IPS-NIHi7 (cell line): ENCODE measurements around the gene FAM53A.

Source experiments
- DNase-seq: peaks from one replicate; pipeline ENCODE4 v3.0.0; 2012; ENCODE audit warnings: mixed read lengths; ENCODE audit errors: extremely low spot score

Gene FAM53A, protein sequence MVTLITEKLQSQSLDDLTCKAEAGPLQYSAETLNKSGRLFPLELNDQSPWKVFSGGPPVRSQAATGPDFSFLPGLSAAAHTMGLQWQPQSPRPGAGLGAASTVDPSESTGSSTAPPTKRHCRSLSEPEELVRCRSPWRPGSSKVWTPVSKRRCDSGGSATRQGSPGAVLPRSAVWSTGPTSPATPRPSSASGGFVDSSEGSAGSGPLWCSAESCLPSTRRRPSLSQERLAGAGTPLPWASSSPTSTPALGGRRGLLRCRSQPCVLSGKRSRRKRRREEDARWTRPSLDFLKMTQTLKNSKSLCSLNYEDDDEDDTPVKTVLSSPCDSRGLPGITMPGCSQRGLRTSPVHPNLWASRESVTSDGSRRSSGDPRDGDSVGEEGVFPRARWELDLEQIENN

DNA sequence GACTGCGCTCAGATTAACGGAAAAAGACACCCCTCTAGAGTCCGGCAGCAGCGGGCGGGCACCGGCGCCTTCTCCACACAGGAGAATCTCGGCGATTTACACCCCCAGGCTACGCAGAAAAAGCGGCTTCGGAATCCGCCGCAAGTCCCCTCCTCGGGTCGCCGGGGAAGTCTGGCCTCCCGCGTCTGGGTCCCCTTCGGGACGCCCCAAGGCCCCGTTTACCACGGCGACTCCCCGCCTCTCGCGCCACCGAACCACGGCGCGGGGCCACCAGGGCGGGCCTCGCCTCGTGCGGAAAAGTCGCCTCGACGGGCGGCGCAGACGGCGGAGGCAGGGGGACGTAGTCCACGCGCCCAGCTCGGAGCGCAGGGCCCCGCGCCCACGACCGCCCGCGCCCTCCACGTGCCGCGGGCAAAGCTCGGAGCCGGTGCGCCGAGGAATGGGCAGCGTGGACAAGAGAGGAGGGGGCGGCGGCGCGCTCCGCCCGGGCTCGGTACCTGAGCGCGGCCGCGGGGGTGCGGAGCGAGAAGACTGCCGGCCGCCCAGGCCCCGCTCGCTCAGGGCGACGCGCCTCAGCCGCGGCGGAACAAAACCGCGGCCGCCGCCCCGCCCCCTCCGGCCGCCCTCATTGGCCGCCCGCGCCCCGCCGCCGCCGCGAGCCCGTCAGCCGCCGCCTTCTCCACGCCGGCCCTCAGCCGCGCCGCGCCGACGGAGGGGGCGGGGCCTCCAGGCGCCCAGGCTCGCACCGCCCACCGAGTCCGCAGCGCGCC lies at the start of gene FAM53A:
TSS of gene FAM53A (minus strand) at position 578 of the 770 bp plus-strand sequence. CDS start 15,572 bp downstream, outside the sequence.
- DNase-seq: peak; percentile 97

DNA sequence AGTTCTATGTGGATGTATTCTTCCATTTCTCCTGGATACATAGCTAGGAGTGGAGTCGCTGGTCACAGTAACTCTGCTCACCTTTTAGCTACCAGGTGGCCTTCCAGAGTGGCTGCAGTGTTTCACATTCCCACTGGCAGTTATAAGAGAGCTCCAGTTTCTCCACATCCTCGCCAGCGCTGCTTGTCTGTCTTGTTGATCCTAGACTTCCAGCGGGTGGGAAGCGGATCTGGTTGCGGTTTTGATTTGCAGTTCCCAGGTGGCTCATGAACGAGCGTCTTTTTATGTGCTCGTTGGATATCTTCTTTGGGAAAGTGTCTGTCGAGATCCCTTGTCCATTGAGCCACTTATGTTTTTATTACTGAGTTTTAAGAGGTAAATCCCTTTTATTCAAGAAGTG lies 48.8 kb upstream of the FAM53A start:
- DNase-seq: no peak

DNA sequence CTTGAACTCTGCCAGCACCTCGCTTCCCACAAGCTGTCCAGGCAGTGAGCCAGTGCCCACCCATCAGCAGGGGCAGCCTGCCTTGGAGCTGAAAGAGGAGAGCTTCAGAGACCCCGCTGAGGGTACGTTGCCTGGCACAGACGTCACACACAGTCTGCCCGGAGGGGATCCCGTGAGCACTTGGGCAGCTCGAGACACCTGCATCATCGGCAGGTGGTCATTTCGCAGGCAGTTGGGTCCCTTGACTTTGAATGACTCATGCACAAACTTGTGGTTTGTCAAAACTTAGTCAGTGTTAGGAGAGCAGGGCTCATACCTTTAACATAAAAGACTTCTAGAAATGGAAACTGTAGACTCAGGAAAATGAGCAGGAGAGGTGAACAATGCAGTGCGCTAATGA lies 47.1 kb upstream of the FAM53A start:
- no peak for DNase-seq

DNA sequence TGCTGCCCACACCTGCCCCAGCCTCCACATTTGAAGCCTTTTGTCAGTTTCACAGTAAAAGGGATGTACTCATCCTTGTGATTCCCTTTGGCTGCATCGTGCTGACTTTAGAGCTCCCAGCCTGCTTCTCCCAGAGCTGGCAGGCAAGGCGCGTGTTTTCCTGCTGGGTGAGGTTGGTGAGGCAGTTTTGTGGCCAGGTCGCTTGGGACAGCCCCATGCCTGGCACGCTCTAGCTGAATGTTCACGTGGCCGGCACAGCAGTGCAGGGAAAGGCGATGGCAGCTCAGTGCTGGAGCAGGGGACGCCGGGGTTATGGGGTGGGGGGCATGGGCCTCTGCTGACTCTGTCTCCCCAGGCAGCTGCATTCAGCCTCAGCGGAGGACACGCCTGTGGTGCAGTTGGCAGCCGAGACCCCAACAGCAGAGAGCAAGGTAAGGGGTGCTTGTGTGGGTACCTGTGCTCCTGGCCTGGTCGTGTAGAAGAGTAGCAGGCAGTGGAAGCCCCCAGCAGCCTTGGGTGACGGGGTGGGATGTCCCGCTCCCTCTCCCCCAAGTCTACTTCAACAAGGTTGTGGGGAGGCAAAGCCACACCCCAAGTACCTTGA lies 46.5 kb upstream of the FAM53A start:
- DNase-seq: no peak

DNA sequence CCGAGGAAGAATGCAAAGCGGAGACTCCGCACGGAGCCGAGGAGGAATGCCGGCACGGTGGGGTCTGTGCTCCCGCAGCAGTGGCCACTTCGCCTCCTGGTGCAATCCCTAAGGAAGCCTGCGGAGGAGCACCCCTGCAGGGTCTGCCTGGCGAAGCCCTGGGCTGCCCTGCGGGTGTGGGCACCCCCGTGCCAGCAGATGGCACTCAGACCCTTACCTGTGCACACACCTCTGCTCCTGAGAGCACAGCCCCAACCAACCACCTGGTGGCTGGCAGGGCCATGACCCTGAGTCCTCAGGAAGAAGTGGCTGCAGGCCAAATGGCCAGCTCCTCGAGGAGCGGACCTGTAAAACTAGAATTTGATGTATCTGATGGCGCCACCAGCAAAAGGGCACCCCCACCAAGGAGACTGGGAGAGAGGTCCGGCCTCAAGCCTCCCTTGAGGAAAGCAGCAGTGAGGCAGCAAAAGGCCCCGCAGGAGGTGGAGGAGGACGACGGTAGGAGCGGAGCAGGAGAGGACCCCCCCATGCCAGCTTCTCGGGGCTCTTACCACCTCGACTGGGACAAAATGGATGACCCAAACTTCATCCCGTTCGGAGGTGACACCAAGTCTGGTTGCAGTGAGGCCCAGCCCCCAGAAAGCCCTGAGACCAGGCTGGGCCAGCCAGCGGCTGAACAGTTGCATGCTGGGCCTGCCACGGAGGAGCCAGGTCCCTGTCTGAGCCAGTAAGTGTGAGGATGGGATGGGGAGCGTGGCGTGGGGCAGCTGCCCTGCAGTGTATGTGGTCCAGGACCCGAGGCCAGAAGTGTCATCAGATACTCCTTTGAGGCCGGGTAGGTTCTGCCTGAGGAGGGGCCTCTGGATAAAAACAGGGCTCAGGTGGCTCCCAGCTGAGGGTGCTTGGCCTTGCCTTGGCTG lies 44.2 kb upstream of the FAM53A start:
- DNase-seq: no peak

DNA sequence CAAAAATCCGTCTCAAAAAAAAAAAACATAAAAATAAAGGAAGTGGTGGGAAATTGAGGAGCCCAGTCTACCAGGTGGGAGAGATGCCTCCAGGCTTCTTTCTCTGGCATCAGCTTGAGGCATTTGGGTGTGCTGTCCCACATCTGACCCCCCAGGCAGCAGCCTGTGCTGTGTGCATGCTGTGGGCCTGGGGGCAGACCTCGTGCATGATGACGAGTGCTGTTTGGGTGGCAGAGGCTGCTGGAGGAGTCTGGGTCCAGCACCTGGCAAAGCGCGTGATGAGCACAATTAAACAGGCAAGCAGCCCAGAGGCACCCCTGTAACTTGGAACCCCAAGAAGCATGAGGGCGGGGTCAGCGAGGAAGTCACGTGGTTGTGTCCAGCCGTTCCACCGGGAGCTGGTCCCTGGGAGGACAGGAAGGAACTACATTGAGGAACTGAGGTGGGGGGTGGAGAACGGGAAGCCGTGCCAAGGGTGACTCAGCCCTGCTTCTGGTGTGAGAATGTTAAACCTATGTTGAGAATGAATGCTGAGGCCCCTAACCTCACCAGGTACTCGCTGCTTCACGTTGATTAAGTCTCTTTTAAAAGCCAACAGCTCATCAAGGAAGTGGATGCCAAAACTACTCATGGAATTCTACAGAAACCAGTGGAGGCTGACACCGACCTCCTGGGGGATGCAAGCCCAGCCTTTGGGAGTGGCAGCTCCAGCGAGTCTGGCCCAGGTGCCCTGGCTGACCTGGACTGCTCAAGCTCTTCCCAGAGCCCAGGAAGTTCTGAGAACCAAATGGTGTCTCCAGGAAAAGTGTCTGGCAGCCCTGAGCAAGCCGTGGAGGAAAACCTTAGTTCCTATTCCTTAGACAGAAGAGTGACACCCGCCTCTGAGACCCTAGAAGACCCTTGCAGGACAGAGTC lies 43.3 kb upstream of the FAM53A start:
- no peak for DNase-seq

DNA sequence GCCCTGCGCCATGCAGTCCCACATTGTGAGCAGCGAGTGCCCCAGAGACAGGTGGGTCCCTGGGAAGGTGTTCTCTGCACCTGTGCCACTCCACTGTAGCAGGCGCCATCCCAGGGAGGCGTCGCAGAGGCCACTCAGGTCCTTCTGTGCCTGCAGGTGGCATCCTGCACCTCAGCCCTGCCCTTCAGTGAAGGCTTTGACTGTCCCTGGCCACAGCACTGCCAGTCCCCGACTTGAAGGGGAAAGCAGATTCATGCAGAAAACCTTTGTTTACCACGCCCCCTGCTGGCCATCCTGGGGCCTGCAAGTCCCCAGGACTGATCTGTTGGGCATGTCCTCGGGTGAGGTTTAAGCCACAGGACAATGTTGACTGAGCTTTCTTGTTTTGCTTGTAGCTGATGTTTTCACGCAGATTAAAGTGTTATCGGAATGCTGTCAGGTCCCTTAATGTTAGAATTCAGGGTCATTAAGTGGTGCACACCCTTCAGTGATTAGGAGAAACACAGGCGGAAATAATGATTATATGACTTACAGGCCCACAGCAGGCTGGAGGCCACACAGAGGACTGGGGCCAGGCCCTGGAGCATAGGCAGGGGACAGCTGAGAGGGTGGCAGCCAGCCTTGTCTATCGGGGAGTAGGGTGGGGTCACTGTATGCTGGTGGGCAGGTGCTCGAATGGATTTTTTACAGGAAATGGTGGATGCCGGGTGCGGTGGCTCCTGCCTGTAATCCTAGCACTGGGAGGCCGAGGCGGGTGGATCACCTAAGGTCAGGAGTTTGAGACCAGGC lies 42.2 kb upstream of the FAM53A start:
- DNase-seq: peak; percentile 84

DNA sequence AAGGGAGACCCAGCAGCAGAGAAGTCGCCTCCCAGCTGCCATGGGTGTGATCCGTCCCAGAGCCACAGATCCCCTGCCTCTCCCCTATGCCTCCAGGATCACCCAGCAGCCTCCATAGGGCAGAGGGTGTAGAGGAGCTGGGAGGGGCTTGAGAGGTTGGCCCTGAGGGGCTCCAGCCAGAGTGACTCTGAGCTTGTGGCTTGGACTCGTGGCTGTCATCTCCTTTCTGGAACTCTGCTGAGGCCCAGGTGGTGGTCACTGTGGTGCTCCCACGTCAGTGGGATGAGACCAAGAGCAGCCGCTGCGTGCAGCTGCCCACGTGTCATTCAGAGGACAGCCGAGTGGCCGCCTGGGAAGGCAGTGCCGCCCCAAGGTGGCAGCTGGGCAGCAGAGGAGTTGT lies 41.4 kb upstream of the FAM53A start:
- no peak for DNase-seq

DNA sequence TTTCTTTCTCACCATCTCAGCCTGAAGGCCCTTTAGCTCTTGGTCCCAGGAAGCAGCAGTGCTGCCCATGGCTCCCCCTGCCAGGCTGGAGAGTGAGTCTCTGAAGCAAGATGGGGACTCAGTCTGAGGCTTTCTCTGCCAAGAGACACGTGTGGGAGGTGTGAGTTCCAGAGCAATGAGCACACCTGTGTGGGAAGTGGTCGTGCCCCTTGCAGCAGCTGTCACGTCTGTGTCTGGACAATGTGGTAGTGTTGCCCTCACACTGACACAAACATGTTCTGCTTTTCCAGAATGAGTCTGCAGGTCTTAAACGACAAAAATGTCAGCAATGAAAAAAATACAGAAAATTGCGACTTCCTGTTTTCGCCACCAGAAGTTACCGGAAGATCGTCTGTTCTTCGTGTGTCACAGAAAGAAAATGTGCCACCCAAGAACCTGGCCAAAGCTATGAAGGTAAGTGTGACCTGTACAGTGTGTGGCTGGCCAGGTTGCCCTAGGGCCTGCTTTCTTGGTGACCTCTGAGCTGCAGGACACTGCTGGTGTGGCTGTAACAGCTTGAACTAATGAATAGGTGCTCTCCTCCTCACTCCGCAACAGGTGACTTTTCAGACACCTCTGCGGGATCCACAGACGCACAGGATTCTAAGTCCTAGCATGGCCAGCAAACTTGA lies 39.2 kb upstream of the FAM53A start:
- no peak for DNase-seq

DNA sequence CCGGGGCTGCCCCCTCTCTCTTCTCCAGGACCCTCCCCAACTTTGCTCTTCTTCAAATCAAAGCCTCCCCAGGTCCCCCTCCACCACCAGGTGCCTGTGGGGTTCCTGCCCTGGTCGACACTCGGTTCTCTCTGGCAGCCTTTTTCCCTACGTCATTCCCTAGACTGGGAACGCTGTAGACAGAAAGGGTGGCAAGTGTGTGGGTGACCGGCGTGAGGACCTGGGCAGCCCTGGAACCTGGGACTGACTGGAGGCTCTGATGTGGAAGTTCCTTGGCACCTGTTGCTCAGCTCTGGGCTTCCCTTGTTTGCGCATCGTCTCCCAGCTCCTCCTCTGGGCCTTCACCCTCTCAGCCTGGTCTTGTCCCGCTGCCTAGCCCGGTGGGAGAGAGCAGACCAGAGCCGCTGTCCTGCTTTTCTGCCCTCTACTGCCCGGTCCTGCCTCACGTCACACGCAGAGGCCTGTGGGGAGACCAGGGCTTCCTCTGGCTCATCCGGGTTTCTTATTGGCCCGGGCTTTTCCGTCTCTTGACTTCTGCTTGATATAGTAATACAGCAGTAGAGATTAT lies 38.5 kb upstream of the FAM53A start:
- no peak for DNase-seq

DNA sequence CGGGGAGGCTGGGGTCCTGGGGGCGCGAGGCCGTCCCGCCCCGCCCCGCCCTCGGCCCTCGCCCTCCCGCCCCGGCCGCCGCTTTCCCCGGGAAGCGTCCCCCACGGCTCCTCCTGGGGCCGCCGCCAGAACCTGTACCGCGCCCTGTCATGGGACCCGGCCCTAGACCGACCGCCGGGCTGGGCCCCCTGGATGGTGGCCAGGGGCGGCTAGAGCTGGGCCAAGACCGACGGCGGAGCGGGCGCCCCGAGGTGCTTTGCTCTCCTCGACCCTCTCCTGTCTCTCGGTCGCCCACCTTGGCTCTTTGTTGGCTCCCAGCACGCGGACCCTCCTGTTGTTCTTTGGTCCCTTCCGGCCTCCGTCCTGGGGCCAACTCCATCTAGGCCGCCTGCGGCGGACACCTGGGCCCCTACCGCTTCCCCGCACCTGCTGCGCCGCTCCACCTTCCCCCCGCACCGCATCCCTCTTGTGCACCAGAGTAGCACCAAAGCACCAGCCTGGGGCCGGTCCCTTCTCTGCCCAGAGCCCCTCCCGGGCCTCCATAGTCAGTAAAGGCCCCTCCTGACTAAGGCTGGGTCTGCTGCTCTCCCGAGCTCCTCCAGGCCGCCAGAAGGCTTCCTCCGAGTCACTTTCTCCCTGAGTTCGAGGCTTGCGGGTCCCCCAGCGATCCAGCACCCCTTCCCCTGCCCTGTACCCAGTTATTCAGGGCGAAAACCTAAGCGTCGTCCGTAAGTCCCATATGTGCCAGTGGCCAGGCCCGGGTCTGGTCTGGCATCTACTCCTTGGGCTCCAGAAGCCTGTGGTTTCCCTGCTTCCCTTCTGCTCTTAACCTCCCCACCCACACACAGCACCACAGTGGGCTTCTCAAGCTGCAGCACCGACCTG lies 37.8 kb upstream of the FAM53A start:
- no peak for DNase-seq

DNA sequence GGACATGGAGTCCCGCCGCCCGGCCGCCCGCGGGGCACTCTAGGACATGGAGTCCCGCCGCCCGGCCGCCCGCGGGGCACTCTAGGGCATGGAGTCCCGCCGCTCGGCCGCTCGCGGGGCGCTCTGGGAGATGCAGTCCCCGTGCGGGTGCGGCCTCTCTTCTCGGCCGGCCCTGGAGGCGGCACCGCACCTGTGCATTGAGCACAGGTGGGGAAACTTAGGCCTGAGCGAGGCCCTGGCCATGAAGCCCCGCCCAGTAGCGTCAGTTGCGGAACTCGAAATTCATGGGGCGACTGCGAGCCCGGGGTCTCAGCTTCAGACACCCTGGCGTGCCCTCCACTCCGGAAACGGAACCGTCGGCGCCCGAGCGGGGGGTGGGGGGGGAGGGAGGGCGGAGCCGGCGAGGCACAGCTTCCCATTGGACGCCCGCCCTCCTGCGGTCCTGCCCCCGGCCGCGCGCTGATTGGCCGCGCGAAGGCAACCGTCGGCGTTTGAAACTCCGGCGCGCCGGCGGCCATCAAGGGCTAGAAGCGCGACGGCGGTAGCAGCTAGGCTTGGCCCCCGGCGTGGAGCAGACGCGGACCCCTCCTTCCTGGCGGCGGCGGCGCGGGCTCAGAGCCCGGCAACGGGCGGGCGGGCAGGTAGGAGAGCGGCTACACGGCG lies 37.0 kb upstream of the FAM53A start, which contains the start of the genes TACC3 and TMEM129:
TSS of gene TACC3 (plus strand) at position 519 of the 663 bp plus-strand sequence. CDS start 1,901 bp downstream, outside the sequence.
TSS of gene TMEM129 (minus strand) at position 321 of the 663 bp plus-strand sequence. CDS start 486 bp downstream, outside the sequence.
- peak; percentile 98 for DNase-seq

DNA sequence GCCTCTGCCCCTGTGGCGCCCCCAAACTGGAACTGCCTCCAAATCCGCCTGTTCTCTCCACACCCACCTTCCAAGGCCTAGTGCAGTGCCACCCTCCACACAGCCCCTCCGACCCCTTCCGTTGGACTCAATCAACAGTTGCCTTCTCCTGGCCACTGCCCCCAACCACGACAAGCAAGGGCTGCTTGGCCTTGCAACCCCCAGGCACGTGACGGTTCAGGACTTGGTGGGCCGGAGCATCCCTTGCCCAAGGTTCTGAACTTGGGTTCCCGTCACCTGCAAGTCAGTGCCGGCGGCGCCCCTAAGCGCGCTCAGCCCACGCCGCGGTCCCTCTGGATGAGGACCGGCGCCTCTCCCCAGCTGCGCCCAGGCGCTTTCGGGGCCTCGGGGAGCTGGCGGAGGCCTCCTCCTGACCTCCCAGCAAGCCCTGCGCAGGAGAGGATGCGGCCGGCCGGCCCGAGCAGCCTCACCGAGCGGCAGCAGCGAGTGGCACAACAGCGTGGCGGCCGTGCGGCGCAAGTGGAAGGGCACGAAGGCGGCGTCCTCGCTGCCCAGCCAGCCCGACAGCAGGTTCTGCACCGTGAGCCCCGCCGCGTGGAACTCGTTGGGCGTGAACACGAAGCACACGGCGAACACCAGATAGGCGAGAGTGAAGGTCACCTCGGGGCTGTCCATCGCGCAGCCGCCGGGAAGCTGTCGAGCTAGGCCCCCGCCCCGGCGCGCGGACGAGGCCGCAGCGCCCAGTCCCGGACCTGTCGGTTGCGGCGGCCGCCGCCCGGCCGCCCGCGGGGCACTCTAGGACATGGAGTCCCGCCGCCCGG lies 36.3 kb upstream of the FAM53A start:
- DNase-seq: peak; percentile 36

DNA sequence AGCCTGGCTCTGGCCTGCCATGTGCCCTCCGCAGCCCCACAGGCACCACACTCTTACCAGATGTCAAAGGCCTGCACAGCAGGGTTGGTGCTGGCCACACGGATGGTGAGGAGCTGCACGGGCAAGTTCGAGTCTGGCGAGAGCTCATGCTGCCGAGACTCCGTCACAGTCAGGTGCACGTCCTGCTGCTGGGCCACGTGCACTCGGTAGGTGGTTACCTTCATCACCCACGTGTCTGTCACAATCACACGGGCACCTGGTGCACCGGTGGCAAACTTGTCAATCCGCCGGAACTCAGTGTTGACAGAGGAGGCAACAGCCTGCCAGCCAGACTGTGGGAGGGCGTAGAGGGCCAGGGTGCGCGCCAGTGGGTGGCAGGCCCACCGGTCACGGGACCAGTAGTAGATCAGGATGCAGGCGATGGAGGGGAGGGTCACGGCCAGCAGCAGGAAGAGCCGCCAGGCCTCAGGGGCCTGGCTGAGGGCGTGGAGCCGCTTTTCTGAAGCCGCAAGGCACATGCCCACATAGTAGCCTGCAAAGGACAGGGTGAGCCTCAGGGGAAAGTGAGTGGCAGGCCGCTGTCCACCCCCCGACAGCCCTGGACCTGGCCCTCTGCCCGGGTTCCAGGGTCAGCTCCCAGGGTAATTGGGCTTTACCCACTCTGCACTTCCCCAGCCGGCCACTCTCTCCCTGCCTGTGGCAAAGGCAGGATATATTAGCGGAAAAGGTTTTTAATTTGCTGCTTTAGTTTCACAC lies 34.2 kb upstream of the FAM53A start:
- DNase-seq: no peak
